PFSK-1 (cell line): Measurements from ENCODE around the gene RPL10.

Source experiments
- FOXP2 ChIP-seq: optimal IDR thresholded peaks from 2 replicates; pipeline ENCODE3; 2011; ENCODE audit warnings: borderline replicate concordance, control low read depth, inconsistent platforms; ENCODE audit not compliant: insufficient read depth; ENCODE audit errors: extremely low read length, extremely low read depth
- POLR2AphosphoS5 ChIP-seq: IDR thresholded peaks from 2 replicates; pipeline ENCODE4 v1.6.1; 2012; ENCODE audit warnings: low read depth, mild to moderate bottlenecking, control low read depth, low read length, moderate library complexity
- REST ChIP-seq, 2 experiments: IDR thresholded peaks; 2 replicates each; pipeline versions ENCODE4 v1.6.1 to v1.8.0; 2011 to 2012; ENCODE audit warnings: low read depth in 2 of 2, low read length in 2 of 2, control low read depth in 1 of 2, inconsistent platforms in 1 of 2, mild to moderate bottlenecking in 1 of 2, moderate library complexity in 1 of 2; ENCODE audit not compliant: insufficient read depth in 1 of 2
- SIN3A ChIP-seq: IDR thresholded peaks from 2 replicates; pipeline ENCODE4 v1.6.1; 2012; ENCODE audit warnings: mild to moderate bottlenecking, low read length, moderate library complexity, borderline replicate concordance; ENCODE audit not compliant: insufficient read depth
- TAF1 ChIP-seq: IDR thresholded peaks from 2 replicates; pipeline ENCODE4 v1.6.1; 2012; ENCODE audit warnings: low read length, control low read depth, borderline replicate concordance; ENCODE audit not compliant: insufficient read depth

GRCh38 chrX:154371789-154372300 is 26.3 kb upstream of the RPL10 start:
- TF ChIP-seq TAF1 (no peak), REST (IDR thresholded peaks at IDR 0.05; ENCODE audit: insufficient read depth in 1 of 2, low read depth in 2 of 2, low read length in 2 of 2) (no peak), POLR2AphosphoS5 (no peak), FOXP2 (no peak), SIN3A (no peak)
